ENCODE data around the gene SLC1A7.

The SLC1A7 gene

GRCh38 chr1:53116307-53116810, 26.1 kb downstream of the SLC1A7 start:
- no peak for DNase-seq (ENCODE audit: low spot score)

GRCh38 chr1:53115403-53116306, 26.8 kb downstream of the SLC1A7 start:
- no peak for DNase-seq (ENCODE audit: low spot score)

DNA sequence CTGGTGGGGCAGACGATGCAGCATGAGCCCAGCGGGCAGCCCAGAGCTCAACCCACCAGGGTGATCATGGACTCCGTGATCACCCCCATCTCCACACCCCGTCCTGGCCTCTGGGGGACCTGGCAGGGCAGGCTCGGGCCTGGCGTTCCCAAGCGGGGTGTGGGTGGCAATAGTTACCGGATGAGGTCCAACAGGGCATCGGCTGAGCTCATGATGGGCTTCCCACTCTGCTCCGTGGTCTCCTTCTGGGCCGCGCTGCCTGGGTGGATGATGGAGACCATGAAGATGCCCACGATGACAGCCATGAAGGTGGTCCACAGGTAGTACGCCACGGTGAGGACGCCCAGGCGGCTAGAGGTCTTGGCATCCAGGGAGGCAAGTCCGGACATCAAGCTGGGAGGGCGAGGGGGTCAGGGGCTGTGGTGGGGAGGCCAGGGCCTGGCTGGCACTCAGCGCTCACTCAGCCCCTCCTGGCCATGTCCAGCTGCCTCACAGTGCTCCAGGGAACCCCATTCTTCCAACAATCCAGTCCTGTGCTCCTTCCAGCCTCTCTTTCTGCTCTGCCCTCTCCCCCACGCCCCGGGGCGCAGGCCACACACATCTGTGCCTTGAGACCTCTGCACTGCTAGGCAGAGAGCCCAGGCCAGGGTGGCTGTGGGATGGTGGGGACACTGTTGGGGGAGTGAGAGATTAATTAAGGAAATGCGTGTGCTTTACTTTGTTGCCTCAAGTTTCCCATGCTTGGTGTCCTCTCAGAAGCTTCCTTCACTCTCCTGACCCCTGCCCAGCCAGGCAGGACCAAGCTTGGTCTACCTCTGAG, 27.6 kb downstream of the SLC1A7 start:
- no peak for DNase-seq (ENCODE audit: low spot score)

- no peak for DNase-seq (ENCODE audit: low spot score)
Observed at GRCh38 chr1:53114090-53114489, 28.3 kb downstream of the SLC1A7 start.

- no peak for DNase-seq (ENCODE audit: low spot score)
Observed at GRCh38 chr1:53112861-53113260, 29.6 kb downstream of the SLC1A7 start.

DNA sequence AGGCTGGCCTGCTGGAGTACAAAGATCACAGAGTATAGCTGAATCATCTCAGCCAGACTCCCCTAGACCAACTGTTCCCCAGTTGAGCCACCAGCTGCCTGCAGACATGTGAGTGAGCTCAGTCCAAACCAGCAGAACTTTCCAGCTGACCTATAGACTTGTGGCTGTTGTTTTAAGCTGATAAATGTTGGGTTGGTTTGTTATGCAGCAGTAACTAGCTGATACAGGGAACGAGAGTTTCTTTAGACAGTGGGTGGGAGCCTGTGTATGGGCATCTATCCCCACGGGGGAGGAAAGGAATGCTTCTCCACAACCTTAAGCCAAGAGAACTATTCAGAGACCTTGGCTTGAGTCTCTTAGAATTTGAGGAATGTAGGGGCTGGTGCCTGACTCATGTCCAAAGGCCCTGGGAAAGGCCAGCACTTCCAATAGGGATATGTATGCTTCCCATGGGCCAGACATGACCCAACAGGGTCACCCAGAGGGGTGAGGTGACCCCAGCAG, 30.1 kb downstream of the SLC1A7 start:
- no peak for DNase-seq (ENCODE audit: low spot score)

DNA sequence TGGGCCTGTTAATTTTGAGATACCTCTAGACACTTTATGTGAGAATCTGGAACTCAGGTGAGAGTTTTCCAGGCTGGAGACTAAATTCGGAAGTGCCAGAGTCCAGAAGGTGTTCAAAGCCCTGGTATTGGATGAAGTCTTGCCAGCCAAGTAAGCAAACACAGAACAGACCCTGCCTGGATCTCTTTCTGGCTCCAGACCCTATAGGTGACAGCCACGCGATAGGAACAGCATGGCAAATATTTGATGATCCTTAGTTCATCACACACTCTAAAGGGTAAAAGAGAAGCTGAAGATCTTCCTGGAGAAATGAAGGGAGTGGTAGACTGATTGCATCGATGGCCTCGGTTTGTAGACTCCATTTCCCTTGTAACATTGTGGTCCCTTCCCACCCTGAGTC, 30.7 kb downstream of the SLC1A7 start:
- DNase-seq (ENCODE audit: low spot score) = no peak

DNA sequence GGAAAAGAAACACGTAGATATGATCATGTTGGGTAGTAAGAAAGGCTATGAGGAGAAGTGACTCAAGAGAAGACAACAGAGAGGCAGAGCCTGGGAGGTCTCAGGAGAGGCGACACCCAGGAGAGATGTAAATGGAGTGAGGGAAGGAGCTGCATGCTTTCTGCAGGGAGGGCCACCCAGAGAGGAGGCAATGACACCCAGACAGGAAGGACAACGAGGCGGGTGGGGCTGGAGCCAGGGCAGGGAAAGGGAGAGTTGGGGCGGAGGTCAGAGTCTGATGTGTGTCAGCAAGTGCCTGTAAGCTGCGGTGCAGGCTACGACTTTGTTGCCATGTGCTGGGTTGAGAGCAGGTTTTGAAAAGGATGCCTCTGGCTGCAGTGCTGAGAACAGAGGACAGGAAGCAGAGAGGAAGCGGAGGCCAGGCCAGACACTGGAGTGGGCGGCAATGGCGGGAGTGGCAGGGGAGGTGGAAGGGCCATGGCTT, 31.3 kb downstream of the SLC1A7 start:
- no peak for DNase-seq (ENCODE audit: low spot score)

GRCh38 chr1:53110370-53111072, 31.9 kb downstream of the SLC1A7 start:
- DNase-seq (ENCODE audit: low spot score) = no peak

- no peak for DNase-seq (ENCODE audit: low spot score)
Observed at GRCh38 chr1:53108646-53109580, 33.5 kb downstream of the SLC1A7 start.

DNA sequence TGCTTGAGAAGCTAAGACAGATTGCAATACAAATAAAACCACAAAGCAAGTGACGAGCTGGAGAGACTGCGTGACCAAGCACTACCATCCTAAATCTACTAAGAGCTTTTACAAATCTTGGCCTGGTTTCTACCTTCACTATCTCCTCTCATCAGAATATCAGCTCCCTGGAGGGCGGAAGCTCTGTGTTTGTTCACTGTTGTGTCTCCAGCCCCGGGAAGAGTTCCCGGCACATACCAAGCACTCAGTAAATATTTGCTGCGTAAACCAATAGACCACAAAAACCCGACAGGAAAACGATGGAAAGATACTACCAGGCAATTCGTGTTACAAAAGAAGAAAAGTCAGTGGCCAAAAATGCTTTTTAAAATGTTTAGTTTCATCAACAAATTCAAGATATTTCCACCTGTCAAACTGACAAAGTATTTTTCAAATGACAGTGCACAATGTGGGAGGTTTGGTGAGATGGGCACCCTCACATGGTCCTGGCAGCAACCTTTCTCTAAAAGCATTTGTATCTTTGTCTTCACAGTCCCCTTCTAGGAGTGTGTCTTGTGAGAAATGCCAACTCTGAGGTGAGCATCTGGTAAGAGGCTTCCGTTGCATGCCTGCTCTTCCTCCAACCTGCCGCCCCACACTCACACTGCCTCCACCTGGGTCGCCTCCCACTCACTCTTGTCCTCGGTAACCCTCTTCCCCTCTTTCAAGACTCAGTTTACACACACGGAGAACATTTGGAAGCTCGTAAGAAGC, 34.7 kb downstream of the SLC1A7 start:
- no peak for DNase-seq (ENCODE audit: low spot score)

GRCh38 chr1:53107090-53107489, 35.3 kb downstream of the SLC1A7 start:
- no peak for DNase-seq (ENCODE audit: low spot score)

DNA sequence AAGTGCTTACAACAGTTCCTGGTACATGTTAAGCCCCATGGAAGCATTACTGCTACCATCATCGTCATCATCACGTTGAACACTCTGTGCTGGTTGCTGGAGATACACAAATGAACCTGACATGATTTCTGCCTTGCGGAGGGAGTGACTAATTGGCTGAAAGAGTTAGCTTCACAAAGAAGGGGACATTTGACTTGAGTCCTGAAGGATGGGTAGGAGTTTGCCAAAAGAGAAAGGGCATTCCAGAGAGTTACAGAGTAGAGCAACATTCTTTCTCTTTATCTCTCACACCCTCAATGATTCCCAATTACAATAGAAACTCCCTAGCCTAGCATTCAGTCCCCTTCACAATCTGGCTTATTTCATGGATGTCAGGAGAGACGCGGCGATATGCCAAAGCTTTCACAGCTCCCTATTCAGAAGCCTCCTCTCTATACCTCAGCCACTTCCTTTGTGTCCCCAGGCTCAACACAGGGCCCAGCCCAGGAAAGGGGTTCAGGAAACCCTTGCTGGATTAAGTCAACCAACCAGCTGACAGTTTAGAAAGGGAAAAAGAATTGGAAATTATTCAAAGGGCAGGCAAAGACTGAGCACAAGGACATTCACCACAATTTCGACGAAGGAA, 38.0 kb downstream of the SLC1A7 start:
- DNase-seq (ENCODE audit: low spot score) = no peak

DNA sequence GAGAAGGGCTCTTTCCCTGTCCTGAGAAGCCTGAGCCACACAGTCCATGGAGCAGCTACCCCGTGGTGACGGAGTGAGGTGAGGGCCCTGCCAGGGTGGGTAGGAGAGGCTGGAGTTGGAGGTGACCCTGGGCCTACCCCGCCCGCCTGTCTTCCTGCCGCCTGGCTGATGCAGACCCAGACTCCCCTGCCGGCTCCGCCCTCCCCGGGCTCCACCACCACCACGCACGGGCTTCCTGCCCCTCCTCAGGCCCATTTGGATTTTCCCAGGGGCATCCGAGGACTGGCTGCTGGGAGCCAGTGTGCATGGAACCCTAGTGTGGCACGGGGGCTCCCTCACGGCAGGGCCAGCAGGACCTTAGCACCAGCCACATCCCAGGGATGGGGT, 47.9 kb downstream of the SLC1A7 start:
- DNase-seq (ENCODE audit: low spot score) = no peak

DNA sequence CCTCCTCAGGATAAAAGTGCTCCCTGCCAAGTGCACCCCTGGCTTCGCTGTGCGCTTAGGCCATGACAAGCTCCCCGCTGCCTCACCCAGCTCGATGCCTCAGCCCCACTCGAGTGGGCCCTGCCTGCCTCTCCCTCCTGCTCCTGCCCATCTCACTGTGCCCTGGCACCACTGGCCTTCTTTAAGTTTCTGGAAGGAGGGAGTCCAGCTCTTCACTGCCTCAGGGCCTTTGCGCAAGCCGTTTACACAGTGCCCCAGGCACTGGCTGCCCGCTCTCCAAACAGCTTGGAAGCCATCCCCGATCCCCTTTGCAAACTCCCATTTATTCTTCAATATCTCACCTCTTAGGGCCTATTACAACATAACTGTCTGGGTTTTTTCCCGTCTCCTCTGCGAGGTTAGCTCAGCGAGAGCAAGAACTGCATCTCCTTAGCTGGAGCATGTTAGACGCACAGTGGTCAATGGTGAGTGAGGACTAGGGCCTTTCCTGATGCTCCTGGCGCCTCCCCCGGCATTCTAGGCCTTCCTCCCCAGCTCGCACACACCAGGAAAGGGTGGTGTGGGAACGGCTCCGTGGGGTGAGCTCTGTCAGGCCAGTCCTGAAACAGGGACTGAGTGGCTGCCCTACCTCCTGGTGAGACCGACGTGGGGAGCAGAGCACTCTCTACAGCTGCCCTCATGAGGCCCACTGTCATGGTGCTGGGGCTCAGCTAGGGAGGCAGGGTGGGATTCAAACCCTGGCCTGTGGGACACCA, 48.5 kb downstream of the SLC1A7 start:
- DNase-seq (ENCODE audit: low spot score) = no peak

GRCh38 chr1:53093451-53093754, 49.0 kb downstream of the SLC1A7 start:
- no peak for DNase-seq (ENCODE audit: low spot score)

DNA sequence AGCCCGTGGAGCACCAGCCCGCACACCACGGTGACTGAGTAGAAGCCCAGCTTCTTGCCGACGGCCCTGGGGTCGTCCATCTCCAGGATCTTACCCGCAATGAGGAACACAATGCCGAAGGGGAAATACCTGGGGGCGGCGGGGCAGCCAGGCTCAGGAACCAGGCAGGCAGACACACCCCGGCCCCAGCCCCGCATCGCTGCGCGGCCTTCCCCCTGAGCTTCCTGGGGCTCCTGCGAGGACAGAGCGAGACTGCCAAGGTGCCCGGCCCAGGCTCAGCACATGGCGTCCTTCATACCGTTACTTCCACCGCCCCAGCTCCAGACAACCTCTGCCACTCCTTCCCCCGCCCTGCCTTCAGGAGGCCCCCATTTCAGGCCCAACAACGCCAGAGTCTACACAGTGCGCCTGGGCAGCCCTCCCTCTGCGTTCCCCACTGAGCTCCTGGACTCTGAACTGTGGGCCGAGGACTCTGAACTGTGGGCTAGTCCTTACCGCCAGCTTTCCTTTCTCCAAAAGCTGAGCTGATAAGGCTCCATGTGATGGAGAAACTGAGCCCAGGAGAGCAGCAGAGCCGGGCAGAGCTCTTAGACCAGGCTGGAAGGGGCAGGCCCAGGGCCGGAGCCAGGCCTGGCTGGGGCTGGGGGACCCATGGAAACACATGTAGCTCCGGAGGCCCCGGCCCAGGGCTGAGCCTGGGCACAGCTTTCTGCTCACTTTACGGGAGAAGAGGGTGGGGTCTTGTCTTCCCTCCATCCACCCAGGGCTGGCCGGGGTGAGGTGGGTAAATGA, 49.6 kb downstream of the SLC1A7 start:
- no peak for DNase-seq (ENCODE audit: low spot score)

All from CD4-positive, alpha-beta T cell treated with Interleukin-15 for 4 hours (primary cell).